Calu3 (cell line): ENCODE measurements around the gene RERE. TPM values are rescaled to one million over a fixed set of nuclear protein-coding genes. Genes with fewer than 3 reads are reported as not detected.

ENCODE experiments used
- BruUV-seq: library from RNA; stranded (reverse); fragments of 400-500 nt; replicated peaks from 2 replicates; lab custom pipeline; 2021; lab: Mats Ljungman, UMichigan
- CTCF ChIA-PET: fragments of 300-600 bp; sonication (Branson Sonifier 250); formaldehyde crosslinking; loops from one replicate; lab custom pipeline; 2022; ENCODE audit warnings: antibody characterized with exemption; lab: Charles Lee
- DNase-seq: peaks from one replicate; pipeline ENCODE4 v3.0.0; 2022
- H3K27ac Mint-ChIP-seq: one replicate; pipeline ENCODE4 v1.8.0; 2022; ENCODE audit warnings: mixed read lengths; ENCODE audit not compliant: unreplicated experiment
- H3K27me3 Mint-ChIP-seq: one replicate; pipeline ENCODE4 v1.8.0; 2022; ENCODE audit warnings: mixed read lengths; ENCODE audit not compliant: unreplicated experiment
- H3K36me3 Mint-ChIP-seq: one replicate; pipeline ENCODE4 v1.8.0; 2022; ENCODE audit warnings: mild to moderate bottlenecking, moderate library complexity, mixed read lengths; ENCODE audit not compliant: insufficient read depth, unreplicated experiment
- H3K4me1 Mint-ChIP-seq: one replicate; pipeline ENCODE4 v1.8.0; 2022; ENCODE audit warnings: mild to moderate bottlenecking, low read depth, mixed read lengths; ENCODE audit not compliant: unreplicated experiment
- H3K4me3 Mint-ChIP-seq: one replicate; pipeline ENCODE4 v1.8.0; 2022; ENCODE audit warnings: mild to moderate bottlenecking, low read depth, moderate library complexity, mixed read lengths; ENCODE audit not compliant: unreplicated experiment
- H3K9me3 Mint-ChIP-seq: one replicate; pipeline ENCODE4 v1.8.0; 2022; ENCODE audit warnings: low read depth, mixed read lengths; ENCODE audit not compliant: unreplicated experiment
- intact Hi-C: fragments of 100-400 bp; cut with micrococcal nuclease; formaldehyde crosslinking; loops from one replicate; pipeline ENCODE4 v1.10.0; 2022; ENCODE audit not compliant: unreplicated experiment
- total RNA-seq: library from RNA; stranded (reverse); gene quantifications from 2 replicates; pipeline ENCODE4 v1.2.3, GENCODE V29; 2022
- TF ChIP-seq, protein P1 (sequence below): fragments of 200-600 bp; IDR thresholded peaks from one replicate; pipeline ENCODE4 v1.8.0; 2022; ENCODE audit warnings: antibody characterized with exemption; ENCODE audit not compliant: unreplicated experiment

Gene RERE
- total RNA-seq, 1 experiment from 2014 or later, result 45.9 TPM

DNA sequence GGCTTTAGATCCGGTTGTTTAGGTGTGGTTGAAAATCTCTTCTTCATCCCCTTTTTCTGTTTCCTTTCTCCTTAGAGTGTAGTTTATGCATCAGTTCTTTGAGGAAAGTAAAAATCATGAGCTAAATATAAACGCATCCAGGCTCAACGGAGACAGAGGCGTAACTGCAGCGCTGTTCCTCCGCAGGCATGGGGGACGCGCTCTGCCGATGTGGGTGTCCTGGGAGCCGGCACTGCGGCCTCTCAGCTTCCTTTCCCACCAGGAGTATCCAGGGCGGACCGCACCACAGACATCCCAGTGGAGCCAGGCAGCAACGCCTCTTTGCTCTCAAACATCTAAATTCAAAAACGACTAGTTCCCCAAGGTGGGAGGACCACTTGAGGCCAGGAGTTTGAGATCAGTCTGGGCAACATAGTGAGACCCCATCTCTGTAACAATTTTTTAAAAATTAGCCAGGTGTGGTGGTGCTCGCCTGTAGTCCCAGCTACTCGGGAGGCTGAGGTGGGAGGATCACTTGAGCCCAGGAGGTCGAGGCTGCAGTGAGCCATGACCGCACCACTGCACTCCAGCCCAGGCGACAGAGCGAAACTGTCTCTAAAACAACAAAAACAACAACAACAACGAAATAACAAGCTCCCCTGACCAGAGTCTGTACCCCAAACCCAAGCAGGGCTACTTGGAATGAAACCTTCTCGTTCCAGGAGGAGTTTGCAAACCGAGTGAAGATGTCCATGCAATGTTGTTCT is 483.2 kb downstream of the RERE start:
- Mint-ChIP-seq H3K4me1 (no peaks in the 10 kb centered on the region), H3K27ac (no peak overlapping the region), H3K36me3 (no peaks in the 10 kb centered on the region), H3K4me3 (no peak overlapping the region), H3K9me3 (no peaks in the 10 kb centered on the region), H3K27me3 (no peaks in the 10 kb centered on the region)
- BruUV-seq, result no TSS peak
- no peak for DNase-seq
- TF ChIP-seq, protein P1, sequence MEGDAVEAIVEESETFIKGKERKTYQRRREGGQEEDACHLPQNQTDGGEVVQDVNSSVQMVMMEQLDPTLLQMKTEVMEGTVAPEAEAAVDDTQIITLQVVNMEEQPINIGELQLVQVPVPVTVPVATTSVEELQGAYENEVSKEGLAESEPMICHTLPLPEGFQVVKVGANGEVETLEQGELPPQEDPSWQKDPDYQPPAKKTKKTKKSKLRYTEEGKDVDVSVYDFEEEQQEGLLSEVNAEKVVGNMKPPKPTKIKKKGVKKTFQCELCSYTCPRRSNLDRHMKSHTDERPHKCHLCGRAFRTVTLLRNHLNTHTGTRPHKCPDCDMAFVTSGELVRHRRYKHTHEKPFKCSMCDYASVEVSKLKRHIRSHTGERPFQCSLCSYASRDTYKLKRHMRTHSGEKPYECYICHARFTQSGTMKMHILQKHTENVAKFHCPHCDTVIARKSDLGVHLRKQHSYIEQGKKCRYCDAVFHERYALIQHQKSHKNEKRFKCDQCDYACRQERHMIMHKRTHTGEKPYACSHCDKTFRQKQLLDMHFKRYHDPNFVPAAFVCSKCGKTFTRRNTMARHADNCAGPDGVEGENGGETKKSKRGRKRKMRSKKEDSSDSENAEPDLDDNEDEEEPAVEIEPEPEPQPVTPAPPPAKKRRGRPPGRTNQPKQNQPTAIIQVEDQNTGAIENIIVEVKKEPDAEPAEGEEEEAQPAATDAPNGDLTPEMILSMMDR, result no peak
- CTCF ChIA-PET, result no interaction called here
- intact Hi-C loops, result no loop called here

DNA sequence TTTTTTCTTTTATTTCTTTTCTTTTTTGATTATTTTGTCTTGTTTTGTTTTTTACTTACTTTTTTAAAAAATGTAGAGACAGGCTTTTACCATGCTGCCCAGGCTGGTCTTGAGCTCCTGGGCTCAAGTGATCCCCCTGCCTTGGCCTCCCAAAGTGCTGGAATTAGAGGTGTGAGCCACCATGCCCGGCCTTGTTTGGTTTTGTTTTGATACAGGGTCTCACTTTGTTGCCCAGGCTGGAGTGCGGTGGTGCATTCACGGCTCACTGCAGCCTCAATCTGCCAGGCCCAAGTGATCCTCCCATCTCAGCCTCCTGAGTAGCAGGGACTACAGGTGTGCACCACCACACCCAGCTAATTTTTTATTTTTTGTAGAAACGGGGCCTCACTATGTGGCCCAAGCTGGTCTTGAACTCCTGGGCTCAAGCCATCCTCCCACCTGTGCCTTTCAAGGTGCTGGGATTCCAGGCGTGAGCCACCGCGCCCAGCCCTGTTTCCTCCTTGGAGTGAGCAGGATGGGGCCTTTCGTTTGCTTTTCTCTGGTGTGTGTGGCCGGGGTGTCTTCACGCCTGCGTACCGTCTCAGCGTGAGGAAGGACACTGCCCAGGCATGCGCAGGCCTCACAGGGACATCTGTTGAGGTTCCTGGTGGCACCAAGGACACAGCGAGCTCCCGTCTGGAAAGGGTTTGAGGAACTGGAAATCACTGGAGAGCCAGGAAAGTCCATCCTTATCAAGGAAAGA is 484.0 kb downstream of the RERE start:
- no peaks in the 10 kb centered on the region for H3K27me3 Mint-ChIP-seq
- CTCF ChIA-PET, result no interaction called here
- no peak for DNase-seq

DNA sequence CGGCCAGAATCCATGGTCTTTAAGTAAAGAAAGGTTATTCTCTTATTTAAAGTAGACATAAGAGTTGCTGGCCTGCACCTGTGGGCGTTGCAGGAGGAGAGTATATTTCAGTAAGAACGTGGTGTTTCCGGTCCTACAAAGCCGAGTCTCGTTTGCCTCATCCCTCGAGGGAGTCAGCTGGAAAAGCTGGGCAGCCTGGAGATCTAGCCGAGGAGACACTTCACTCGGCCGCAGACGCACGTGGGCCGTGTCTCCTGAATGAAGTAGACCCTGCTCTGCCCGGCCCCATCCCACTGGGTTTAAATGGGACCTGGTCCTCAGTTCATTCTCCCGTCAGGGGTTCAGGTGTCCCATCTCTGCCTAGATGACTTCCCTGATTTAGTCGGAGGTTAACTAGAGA is 484.6 kb downstream of the RERE start:
- TF ChIP-seq, protein P1, result no peak
- Mint-ChIP-seq H3K36me3 (no peaks in the 10 kb centered on the region), H3K9me3 (no peaks in the 10 kb centered on the region), H3K4me3 (no peak overlapping the region), H3K4me1 (no peaks in the 10 kb centered on the region), H3K27ac (no peak overlapping the region), H3K27me3 (no peaks in the 10 kb centered on the region)
- BruUV-seq, result no TSS peak
- CTCF ChIA-PET, result no interaction called here
- intact Hi-C loops, result no loop called here
- DNase-seq, result no peak

More for the DNA sequence above, 484.0 kb downstream of the RERE start:
- no peaks in the 10 kb centered on the region for H3K9me3 Mint-ChIP-seq
- no TSS peak for BruUV-seq
- H3K27ac Mint-ChIP-seq, result no peak overlapping the region
- no peaks in the 10 kb centered on the region for H3K36me3 Mint-ChIP-seq
- intact Hi-C loops, result no loop called here
- TF ChIP-seq, protein P1, result no peak
- no peak overlapping the region for H3K4me3 Mint-ChIP-seq
- no peaks in the 10 kb centered on the region for H3K4me1 Mint-ChIP-seq

DNA sequence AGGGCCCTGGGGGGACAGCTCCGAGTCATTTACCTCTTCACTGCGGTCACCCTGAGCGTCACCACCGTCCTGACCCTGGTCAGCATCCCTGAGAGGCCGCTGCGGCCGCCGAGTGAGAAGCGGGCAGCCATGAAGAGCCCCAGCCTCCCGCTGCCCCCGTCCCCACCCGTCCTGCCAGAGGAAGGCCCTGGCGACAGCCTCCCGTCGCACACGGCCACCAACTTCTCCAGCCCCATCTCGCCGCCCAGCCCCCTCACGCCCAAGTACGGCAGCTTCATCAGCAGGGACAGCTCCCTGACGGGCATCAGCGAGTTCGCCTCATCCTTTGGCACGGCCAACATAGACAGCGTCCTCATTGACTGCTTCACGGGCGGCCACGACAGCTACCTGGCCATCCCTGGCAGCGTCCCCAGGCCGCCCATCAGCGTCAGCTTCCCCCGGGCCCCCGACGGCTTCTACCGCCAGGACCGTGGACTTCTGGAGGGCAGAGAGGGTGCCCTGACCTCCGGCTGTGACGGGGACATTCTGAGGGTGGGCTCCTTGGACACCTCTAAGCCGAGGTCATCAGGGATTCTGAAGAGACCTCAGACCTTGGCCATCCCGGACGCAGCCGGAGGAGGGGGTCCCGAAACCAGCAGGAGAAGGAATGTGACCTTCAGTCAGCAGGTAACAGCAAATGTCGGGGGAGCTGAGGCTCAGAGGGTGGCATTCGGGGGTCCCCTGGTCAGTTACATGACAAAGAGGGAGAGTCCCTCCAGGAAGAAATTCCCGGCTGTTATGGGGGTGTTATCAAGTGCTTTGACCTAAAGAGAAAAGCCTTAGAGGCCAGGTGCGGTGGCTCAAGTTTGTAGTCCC is 486.9 kb downstream of the RERE start:
- no peaks in the 10 kb centered on the region for H3K36me3 Mint-ChIP-seq
- H3K27me3 Mint-ChIP-seq, result no peaks in the 10 kb centered on the region
- TF ChIP-seq, protein P1, result no peak
- CTCF ChIA-PET, result no interaction called here
- DNase-seq, result no peak
- no peak overlapping the region for H3K4me3 Mint-ChIP-seq
- H3K27ac Mint-ChIP-seq, result no peak overlapping the region
- H3K4me1 Mint-ChIP-seq, result no peaks in the 10 kb centered on the region
- intact Hi-C loops, result no loop called here
- BruUV-seq, result no TSS peak
- H3K9me3 Mint-ChIP-seq, result no peaks in the 10 kb centered on the region
